Measurements from ENCODE around the gene ATAD3A.
"Not testable (repeated sequence)": the region's sequence is repeated elsewhere in the genome, so short reads cannot be mapped to it uniquely, and the experiment has no call there.

DNA sequence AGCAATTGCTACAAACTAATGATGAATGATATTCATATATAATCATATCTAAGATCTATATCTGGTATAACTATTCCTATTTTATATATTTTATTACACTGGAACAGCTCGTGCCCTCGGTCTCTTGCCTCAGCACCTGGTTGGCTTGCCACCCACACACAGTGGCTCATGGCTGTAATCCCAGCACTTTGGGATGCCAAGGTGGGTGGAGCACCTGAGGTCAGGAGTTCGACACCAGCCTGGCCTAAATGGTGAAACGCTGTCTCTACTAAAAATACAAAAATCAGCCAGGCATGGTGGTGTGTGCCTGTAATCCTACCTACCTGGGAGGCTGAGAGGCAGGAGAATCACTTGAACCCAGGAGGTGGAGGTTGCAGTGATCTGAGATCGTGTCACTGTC is 6.2 kb upstream of the ATAD3A start:
- TF ChIP-seq, protein P1, sequence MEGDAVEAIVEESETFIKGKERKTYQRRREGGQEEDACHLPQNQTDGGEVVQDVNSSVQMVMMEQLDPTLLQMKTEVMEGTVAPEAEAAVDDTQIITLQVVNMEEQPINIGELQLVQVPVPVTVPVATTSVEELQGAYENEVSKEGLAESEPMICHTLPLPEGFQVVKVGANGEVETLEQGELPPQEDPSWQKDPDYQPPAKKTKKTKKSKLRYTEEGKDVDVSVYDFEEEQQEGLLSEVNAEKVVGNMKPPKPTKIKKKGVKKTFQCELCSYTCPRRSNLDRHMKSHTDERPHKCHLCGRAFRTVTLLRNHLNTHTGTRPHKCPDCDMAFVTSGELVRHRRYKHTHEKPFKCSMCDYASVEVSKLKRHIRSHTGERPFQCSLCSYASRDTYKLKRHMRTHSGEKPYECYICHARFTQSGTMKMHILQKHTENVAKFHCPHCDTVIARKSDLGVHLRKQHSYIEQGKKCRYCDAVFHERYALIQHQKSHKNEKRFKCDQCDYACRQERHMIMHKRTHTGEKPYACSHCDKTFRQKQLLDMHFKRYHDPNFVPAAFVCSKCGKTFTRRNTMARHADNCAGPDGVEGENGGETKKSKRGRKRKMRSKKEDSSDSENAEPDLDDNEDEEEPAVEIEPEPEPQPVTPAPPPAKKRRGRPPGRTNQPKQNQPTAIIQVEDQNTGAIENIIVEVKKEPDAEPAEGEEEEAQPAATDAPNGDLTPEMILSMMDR (IDR thresholded peaks at IDR 0.05) = not testable (repeated sequence)
- TF ChIP-seq POLR2A (IDR thresholded peaks at IDR 0.05) = not testable (repeated sequence)
